Endothelial cell of umbilical vein (primary cell): ENCODE measurements around the gene TMEM54.
A peak's percentile ranks its signal among the peaks of the same experiment; 100 is the strongest.

ENCODE experiments used
- EZH2 ChIP-seq: IDR thresholded peaks from 2 replicates; pipeline ENCODE4 v1.6.1; 2012; ENCODE audit warnings: borderline replicate concordance, low read depth, mild to moderate bottlenecking, moderate library complexity, low read length, inconsistent platforms; ENCODE audit not compliant: severe bottlenecking
- FOS ChIP-seq: IDR thresholded peaks from 2 replicates; pipeline ENCODE4 v1.6.1; 2011; ENCODE audit warnings: mild to moderate bottlenecking, low read length, moderate library complexity, borderline replicate concordance; ENCODE audit not compliant: insufficient read depth
- GATA2 ChIP-seq: IDR thresholded peaks from 2 replicates; pipeline ENCODE4 v1.7.0; 2011; ENCODE audit warnings: low read depth, mild to moderate bottlenecking, moderate library complexity, mixed read lengths, low read length; ENCODE audit not compliant: insufficient read length, insufficient read depth
- JUN ChIP-seq: IDR thresholded peaks from 2 replicates; pipeline ENCODE4 v1.6.1; 2011; ENCODE audit warnings: borderline replicate concordance, low read depth; ENCODE audit not compliant: insufficient read length, insufficient read depth
- MYC ChIP-seq: IDR thresholded peaks from one replicate; pipeline ENCODE4 v1.6.1; 2011; ENCODE audit warnings: mild to moderate bottlenecking, low read depth, low read length
- POLR2A ChIP-seq: IDR thresholded peaks from 2 replicates; pipeline ENCODE4 v1.6.1; 2012; ENCODE audit warnings: low read depth, mild to moderate bottlenecking, control low read depth, low read length
- POLR2AphosphoS5 ChIP-seq: IDR thresholded peaks from 2 replicates; pipeline ENCODE4 v1.6.1; 2012; ENCODE audit warnings: low read depth, mild to moderate bottlenecking, control low read depth, low read length, moderate library complexity; ENCODE audit not compliant: insufficient read depth
- TF ChIP-seq, protein P1 (sequence below): IDR thresholded peaks from 2 replicates; pipeline ENCODE4 v1.6.1; 2011; ENCODE audit not compliant: insufficient read depth, insufficient read length
- TF ChIP-seq, protein P2 (sequence below), 2 donors: IDR thresholded peaks; 1 replicate in 1 of 2; 2 replicates in 1 of 2; pipeline ENCODE4 v1.5.1; 2011; ENCODE audit warnings: low read length in 2 of 2, mild to moderate bottlenecking in 2 of 2, moderate library complexity in 2 of 2, control low read depth in 1 of 2, inconsistent platforms in 1 of 2, low read depth in 1 of 2; ENCODE audit not compliant: insufficient read depth in 1 of 2; ENCODE audit errors: extremely low read depth in 1 of 2

DNA sequence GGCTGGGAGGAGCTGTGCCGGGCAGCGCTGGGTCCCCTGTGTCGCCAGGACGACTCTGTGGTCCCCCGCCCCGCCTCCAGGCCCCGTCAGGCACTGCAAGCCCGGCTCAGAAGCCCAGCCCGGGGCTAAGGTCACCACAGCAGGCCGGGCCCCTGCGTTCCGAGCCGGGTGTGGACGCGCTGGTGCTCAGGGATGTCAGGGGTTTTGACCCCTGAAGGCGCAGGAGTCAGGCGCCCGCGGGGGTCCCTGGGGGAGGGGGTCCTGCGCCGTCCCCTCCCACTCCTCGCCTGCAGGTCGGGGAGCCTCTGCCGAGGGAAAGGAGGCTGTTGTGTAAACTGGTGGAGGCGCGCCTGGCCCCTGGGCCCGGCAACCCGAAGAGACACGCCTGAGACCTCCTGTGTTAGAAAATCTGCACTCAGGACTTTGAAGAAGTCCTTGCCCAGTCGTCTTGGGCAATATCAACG is 23.7 kb upstream of the TMEM54 start:
- TF ChIP-seq, protein P1, sequence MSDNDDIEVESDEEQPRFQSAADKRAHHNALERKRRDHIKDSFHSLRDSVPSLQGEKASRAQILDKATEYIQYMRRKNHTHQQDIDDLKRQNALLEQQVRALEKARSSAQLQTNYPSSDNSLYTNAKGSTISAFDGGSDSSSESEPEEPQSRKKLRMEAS: no peak
- peak; percentile 49 for TF ChIP-seq EZH2
- TF ChIP-seq, protein P2, sequence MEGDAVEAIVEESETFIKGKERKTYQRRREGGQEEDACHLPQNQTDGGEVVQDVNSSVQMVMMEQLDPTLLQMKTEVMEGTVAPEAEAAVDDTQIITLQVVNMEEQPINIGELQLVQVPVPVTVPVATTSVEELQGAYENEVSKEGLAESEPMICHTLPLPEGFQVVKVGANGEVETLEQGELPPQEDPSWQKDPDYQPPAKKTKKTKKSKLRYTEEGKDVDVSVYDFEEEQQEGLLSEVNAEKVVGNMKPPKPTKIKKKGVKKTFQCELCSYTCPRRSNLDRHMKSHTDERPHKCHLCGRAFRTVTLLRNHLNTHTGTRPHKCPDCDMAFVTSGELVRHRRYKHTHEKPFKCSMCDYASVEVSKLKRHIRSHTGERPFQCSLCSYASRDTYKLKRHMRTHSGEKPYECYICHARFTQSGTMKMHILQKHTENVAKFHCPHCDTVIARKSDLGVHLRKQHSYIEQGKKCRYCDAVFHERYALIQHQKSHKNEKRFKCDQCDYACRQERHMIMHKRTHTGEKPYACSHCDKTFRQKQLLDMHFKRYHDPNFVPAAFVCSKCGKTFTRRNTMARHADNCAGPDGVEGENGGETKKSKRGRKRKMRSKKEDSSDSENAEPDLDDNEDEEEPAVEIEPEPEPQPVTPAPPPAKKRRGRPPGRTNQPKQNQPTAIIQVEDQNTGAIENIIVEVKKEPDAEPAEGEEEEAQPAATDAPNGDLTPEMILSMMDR (IDR thresholded peaks at IDR 0.05; ENCODE audit: extremely low read depth in 1 of 2, insufficient read depth in 1 of 2, low read depth in 1 of 2, low read length in 2 of 2): peak in 1 of 2 donors; percentile 4
- no peak for TF ChIP-seq GATA2
- TF ChIP-seq POLR2A: no peak
- TF ChIP-seq POLR2AphosphoS5: no peak
- TF ChIP-seq MYC: no peak
- TF ChIP-seq JUN: no peak
- no peak for TF ChIP-seq FOS
